Measurements from ENCODE around the gene DMD. TPM values are rescaled to one million over a fixed set of nuclear protein-coding genes. Genes with fewer than 3 reads are reported as not detected.

The DMD gene
- total and polyA plus RNA-seq, 2 of the 8 experiments (the other 6 are each of a cell fraction or from before 2014, with no cell fraction given): 4.8 to 7.4 TPM

DNA sequence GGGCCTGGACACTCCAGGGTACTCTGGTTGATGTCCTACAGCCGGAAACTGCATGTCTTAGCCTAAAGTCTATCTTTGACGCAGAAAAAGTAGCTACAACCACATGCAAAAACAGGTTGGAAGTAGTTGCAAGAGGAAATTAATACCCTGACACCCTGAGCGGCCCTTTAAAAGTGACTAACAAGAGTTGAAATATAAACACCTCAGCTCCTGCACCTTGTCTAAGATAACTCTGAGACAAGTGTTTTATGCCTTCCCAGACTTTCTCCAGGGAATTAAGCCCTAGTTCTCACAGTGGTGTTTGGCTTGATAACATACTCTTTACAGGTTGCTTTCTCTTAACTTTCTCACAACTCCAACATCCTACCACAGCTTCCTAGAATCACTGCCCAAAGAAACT is 943.1 kb downstream of the DMD start (continued):
- TF ChIP-seq CBX8 (IDR thresholded peaks at IDR 0.05; ENCODE audit: borderline replicate concordance, low read depth, low read length): no peak
- TF ChIP-seq, protein P1, sequence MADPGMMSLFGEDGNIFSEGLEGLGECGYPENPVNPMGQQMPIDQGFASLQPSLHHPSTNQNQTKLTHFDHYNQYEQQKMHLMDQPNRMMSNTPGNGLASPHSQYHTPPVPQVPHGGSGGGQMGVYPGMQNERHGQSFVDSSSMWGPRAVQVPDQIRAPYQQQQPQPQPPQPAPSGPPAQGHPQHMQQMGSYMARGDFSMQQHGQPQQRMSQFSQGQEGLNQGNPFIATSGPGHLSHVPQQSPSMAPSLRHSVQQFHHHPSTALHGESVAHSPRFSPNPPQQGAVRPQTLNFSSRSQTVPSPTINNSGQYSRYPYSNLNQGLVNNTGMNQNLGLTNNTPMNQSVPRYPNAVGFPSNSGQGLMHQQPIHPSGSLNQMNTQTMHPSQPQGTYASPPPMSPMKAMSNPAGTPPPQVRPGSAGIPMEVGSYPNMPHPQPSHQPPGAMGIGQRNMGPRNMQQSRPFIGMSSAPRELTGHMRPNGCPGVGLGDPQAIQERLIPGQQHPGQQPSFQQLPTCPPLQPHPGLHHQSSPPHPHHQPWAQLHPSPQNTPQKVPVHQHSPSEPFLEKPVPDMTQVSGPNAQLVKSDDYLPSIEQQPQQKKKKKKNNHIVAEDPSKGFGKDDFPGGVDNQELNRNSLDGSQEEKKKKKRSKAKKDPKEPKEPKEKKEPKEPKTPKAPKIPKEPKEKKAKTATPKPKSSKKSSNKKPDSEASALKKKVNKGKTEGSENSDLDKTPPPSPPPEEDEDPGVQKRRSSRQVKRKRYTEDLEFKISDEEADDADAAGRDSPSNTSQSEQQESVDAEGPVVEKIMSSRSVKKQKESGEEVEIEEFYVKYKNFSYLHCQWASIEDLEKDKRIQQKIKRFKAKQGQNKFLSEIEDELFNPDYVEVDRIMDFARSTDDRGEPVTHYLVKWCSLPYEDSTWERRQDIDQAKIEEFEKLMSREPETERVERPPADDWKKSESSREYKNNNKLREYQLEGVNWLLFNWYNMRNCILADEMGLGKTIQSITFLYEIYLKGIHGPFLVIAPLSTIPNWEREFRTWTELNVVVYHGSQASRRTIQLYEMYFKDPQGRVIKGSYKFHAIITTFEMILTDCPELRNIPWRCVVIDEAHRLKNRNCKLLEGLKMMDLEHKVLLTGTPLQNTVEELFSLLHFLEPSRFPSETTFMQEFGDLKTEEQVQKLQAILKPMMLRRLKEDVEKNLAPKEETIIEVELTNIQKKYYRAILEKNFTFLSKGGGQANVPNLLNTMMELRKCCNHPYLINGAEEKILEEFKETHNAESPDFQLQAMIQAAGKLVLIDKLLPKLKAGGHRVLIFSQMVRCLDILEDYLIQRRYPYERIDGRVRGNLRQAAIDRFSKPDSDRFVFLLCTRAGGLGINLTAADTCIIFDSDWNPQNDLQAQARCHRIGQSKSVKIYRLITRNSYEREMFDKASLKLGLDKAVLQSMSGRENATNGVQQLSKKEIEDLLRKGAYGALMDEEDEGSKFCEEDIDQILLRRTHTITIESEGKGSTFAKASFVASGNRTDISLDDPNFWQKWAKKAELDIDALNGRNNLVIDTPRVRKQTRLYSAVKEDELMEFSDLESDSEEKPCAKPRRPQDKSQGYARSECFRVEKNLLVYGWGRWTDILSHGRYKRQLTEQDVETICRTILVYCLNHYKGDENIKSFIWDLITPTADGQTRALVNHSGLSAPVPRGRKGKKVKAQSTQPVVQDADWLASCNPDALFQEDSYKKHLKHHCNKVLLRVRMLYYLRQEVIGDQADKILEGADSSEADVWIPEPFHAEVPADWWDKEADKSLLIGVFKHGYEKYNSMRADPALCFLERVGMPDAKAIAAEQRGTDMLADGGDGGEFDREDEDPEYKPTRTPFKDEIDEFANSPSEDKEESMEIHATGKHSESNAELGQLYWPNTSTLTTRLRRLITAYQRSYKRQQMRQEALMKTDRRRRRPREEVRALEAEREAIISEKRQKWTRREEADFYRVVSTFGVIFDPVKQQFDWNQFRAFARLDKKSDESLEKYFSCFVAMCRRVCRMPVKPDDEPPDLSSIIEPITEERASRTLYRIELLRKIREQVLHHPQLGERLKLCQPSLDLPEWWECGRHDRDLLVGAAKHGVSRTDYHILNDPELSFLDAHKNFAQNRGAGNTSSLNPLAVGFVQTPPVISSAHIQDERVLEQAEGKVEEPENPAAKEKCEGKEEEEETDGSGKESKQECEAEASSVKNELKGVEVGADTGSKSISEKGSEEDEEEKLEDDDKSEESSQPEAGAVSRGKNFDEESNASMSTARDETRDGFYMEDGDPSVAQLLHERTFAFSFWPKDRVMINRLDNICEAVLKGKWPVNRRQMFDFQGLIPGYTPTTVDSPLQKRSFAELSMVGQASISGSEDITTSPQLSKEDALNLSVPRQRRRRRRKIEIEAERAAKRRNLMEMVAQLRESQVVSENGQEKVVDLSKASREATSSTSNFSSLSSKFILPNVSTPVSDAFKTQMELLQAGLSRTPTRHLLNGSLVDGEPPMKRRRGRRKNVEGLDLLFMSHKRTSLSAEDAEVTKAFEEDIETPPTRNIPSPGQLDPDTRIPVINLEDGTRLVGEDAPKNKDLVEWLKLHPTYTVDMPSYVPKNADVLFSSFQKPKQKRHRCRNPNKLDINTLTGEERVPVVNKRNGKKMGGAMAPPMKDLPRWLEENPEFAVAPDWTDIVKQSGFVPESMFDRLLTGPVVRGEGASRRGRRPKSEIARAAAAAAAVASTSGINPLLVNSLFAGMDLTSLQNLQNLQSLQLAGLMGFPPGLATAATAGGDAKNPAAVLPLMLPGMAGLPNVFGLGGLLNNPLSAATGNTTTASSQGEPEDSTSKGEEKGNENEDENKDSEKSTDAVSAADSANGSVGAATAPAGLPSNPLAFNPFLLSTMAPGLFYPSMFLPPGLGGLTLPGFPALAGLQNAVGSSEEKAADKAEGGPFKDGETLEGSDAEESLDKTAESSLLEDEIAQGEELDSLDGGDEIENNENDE (IDR thresholded peaks at IDR 0.05; ENCODE audit: insufficient replicate concordance, low read length): no peak
- TF ChIP-seq SAP30 (IDR thresholded peaks at IDR 0.05; ENCODE audit: insufficient read depth, insufficient replicate concordance, low read length): no peak
- TF ChIP-seq, protein P2, sequence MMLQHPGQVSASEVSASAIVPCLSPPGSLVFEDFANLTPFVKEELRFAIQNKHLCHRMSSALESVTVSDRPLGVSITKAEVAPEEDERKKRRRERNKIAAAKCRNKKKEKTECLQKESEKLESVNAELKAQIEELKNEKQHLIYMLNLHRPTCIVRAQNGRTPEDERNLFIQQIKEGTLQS (IDR thresholded peaks at IDR 0.05; ENCODE audit: insufficient read depth, low read depth, low read length): no peak
- no peak for TF ChIP-seq POU5F1 (IDR thresholded peaks at IDR 0.05; ENCODE audit: low read depth, low read length)

Data from H1 (cell line).